Stimulated activated naive CD4-positive, alpha-beta T cell (primary cell): ENCODE results near the gene SNED1.

ENCODE experiments used
- DNase-seq, 6 experiments: peaks; one replicate each; lab custom pipeline; 2025; lab: John Stamatoyannopoulos, UW

SNED1 gene

DNA sequence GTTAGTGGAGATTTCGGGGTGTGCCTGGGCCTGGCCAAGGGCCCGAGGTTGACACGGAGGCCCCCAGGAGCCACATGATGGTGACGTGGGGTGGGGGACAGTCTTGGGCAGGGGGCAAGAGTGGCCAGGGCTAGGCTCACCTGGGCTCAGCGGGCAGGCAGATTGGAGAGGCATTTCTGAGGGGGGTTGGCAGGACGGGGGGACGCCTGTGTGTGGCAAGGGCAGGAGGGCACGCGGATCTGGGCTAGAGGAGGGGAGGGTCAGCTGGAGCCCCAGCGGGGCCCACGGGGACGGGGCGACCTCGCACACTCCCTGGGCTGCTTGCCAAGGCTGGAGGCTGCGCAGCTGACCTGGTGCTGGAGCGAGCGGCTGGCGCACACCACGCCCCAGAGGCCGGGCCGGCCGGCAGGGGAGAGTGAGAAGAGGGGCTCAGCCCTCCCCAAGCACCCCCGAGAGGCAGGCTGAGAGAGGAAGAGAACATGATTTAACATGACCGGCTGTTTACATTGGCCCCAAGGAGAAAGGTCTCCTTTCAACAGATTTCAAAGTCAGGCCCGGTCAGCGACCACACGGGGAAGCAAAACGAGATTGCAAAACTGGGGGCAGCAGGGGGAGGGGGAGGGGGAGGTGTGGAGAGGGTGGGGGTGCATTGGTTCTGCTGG lies 38.0 kb upstream of the SNED1 start:
- no peak for DNase-seq

DNA sequence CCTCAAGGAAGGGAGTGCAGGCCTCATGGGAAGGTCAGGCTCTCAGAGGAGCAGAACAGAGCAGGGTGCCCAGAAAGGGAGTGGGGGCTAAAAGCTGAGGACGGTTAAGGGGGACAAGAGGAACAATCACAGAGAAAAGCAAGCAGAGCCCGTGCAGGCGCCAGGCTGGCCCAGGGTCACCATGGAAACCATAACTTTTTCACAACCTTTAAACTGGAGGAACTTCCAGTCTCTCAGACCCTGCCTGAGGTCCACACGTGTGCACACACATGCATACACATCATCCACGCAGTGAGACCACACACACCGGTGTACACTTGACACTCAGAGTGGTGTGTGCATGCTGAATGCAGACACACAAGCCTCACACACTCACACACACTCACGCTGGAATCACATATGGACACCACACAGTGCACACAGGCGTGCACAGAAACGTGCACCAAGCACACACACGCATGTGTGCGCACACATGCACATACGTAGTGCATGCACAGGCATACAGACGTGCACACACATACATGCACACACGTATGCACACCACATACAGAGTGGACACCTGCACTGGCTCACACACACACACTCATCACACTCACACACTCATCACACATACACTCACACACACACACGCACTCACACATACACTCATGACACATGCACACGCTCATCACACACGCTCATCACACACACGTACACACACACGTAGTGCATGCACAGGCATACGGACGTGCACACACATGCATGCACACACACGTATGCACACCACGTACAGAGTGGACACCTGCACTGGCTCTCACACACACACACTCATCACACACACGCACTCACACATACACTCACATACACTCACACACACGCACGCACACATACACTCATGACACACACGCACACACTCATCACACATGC lies 37.2 kb upstream of the SNED1 start:
- no peak for DNase-seq

DNA sequence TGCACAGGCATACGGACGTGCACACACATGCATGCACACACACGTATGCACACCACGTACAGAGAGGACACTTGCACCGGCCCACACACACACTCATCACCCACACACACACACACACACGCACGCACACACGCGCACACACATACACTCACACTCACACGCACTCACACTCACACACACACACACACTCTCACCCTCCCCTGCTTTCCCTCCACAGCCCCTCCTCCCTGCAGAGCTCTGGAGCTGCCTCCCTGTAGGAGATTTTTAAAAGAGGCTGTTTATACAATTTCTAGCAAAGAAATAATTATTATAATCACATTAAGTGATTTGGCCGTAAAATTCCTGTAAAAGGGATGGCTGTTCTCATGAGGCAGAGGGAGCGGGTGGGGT lies 36.5 kb upstream of the SNED1 start:
- DNase-seq, result no peak

DNA sequence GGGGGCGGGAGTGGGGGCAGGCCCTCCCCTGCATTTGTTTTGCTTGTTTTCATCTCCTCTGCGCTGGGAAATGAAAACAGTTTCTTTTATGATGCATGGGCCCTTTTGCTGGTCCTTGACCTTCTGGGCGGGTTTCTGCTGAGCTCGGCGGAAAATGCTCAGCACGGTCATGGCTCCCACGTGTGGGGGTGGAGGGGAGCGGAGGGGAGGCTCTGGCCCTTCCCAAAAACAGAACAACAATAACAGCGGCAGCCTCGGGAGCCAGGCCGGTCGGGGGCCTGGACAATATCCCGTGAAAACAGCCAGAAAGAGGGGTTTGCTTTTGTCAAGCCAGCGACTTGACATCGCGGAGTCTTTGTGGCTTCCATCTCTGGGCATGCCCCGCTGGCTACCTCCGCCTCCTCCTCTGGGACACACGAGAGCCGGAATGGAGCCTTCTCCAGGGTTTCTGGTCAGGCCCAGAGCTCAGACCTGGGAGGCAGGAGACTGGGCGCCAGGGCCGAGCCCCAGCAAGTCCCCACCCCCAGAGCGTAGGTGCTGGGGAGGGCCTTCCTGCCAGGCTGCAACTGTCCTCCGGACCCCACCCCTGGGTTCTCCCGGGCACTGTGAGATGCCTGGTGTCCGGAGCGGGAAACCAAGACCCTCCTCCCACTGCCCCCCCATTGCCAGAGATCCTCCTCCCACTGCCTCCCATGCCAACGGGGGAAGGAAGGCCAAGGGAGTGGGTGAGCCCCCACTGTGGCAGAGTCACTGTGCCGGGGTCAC lies 35.9 kb upstream of the SNED1 start:
- DNase-seq, result no peak

DNA sequence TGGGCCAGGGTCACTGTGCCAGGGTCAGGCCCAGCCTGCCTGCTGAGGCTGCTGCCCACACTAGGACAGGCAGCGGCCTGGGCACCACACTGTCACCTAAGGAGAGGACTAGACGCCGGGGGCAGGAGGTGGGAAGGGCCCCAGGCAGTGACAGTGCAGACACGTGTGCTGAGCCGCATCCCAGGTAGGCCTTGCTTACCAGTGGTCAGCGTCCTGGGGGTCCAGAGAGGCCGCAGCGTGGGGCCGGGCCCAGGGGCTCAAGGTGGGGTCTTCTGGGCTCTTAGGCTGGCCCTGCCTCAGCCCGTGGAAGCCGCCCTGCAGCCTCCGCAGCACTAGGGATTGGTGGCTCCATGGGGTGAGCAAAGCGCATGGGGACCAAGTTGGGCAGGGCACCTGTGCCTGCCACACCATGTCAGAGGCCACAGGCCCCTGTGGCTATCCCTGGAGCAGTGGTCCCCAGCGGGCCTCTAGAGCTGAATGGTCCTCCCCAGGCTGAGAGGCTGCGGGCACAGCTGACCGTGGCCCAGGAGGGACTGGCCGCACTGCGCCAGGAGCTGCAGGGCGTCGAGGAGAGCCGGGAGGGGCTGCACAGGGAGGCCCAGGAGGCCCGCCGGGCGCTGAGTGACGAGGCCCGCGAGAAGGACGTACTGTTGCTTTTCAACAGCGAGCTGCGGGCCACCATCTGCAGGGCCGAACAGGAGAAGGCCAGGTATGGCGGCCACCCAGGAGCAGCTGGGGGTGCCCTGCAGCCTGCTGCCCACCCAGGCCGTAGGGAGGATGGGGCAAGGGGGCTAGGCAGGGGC lies 35.2 kb upstream of the SNED1 start:
- no peak for DNase-seq

DNA sequence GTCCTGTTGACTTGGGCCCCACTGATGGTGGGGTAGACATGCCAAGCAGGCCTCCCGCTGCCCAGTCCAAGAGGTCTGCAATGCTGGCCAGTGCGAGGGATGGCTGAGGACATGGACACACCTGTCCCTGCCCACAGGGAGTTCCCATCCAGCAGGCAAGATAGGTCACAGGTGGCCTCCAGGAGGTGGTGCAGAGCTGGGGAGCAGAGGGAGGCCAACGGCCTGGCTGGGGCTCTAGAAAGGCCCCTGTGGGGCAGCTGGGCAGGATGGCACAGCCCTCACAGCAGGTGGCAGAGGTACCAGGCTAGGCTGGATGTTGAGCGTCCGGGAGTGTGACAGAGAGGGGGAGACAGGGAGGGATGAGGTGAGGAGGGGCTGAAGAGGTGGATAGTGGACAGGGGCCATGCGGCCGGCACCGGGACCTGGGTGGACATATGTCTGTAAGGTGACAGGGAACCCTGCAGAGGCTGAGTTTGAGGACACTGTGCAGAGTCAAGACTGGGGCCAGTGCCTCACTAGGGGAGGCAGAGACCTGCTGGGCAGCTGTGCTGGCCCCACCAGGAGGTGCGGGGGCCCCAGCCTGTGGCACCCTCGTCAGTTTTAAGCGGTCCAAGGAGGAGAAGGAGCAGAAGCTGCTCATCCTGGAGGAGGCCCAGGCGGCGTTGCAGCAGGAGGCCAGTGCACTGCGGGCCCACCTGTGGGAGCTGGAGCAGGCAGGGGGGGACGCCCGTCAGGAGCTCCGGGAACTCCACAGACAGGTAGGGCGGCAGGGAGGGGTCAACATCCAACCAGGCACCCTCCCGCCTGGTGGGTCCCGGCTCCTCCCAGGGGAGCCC lies 34.3 kb upstream of the SNED1 start:
- peak in 1 of 6 experiments; percentile 2 for DNase-seq

DNA sequence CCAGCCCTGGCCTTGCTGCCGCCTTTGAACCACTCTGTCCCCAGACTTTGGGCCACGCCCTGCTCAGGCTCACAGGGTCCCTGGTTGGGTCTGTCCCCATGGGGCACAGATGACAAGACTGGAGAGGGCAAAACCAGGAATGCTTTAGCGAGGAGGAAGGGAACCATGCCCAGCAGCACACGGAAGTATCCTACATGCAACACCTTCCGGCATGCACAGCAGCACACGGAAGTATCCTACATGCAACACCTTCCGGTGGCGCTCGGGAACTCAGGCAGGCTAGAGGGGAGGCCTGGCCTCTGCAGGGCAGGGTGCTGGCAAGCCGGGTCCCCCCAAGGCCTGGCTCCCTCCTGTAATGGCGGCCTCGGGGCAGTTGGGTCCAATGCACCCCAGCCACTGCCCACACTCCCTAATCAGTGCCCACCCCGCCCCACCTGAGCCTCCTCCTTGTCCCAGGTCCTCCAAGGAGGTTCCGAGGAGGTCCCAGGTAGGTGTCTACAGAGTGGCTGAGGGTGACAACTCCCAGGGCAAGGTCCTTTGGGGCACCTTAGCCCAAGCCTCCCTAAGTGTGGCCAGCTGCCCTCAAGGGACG lies 33.6 kb upstream of the SNED1 start:
- no peak for DNase-seq

DNA sequence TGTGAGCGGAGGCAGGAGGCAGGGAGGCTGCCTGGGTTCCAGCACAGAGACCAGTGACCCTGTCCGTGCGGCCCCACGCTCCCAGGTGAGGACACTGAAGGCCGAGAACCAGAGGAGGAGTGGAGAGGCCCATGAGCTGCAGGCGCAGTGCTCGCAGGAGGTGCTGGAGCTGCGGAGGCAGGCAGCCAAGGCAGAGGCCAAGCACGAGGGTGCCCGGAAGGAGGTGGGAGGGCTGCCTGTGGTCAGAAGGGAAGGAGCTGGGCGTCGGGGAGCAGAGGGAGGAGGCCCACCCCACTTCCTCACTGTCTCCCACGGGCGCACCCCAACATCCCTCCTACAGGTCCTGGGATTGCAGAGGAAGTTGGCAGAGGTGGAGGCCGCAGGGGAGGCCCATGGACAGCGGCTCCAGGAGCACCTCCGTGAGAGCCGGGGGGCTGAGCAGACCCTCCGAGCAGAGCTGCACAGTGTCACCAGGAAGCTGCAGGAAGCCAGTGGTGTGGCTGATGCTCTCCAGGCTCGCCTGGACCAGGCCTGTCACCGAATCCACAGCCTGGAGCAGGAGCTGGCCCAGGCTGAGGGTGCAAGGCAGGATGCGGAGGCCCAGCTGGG lies 33.0 kb upstream of the SNED1 start:
- DNase-seq, result no peak

DNA sequence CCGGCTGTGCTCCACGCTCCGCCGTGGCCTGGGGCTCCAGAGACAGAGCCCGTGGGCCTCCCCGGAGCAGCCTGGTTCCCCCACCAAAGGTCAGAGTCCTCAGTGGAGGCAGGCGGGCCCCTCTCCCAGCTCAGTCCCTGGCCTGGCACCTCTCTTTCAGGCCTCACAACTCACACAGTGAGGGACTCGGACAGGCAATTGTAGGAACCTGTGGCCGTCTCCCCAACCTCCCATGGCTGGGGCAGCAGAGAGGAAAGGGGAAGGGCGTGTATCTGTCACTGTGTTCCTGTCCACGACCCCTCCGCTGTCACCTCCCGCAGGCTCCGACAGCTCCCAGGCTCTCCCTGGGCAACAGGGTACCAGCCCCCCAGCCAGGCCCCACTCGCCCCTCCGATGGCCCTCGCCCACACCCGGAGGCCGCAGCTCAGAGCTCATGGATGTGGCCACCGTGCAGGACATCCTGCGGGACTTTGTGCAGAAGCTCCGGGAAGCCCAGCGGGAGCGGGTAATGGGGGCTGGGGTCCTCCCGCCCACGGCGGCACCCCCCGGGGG lies 32.4 kb upstream of the SNED1 start:
- no peak for DNase-seq

DNA sequence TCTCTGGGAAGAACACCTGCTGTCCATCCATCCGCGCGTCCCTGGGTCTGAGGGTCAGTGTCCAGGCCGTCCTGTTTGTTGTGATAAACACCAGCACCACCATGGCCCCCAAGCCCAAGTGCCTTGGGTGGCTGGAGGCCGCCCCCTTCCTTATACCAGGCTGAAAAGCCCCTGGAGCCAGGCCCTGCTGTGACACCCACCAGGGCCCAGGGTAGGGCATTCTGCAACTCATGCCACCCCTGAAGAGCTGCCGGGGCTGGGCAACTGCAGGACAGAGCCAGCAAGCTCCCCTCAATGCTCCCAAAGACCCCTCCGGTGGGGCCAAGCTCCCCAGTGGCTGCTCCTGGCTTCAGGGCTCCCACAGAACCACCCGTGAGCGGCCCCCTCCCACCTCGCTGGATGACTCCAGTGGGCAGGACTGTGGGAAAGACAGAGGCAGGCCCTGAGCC lies 31.9 kb upstream of the SNED1 start:
- no peak for DNase-seq

DNA sequence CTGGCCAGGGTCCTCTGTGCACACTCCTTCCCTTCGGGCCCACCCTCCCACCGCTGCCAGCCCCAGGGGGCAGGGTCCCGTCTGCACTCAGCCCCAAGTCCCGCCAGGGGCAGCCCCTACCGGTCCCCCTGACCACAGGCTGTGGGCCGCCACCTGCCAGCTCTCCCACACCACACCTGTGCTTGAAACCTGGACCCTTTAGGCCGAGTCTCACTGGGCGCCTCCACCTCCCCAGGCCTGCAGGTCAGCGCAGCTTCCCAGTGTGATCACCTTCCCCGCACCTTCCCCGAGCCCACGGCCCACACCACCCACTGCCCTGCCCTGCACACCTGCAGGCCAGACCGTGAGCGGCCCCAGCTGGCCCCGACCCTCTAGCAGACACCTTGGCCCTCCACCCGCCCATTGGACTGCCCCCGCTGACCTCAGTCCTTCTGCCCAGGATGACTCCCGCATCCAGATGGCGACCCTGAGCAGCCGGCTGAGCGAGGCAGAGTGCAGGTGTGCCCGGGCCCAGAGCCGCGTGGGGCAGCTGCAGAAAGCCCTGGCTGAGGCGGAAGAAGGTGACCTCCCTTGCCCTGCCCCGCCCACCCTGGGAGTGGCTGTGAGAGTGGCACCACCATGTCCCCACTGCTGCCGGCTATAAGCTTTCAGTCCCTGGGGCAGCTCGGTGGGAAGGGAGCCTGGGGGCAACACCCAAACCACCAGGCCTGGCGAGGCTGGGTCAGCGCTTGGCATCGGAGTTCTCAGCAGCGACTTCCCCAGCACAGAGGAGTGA lies 31.3 kb upstream of the SNED1 start:
- no peak for DNase-seq

DNA sequence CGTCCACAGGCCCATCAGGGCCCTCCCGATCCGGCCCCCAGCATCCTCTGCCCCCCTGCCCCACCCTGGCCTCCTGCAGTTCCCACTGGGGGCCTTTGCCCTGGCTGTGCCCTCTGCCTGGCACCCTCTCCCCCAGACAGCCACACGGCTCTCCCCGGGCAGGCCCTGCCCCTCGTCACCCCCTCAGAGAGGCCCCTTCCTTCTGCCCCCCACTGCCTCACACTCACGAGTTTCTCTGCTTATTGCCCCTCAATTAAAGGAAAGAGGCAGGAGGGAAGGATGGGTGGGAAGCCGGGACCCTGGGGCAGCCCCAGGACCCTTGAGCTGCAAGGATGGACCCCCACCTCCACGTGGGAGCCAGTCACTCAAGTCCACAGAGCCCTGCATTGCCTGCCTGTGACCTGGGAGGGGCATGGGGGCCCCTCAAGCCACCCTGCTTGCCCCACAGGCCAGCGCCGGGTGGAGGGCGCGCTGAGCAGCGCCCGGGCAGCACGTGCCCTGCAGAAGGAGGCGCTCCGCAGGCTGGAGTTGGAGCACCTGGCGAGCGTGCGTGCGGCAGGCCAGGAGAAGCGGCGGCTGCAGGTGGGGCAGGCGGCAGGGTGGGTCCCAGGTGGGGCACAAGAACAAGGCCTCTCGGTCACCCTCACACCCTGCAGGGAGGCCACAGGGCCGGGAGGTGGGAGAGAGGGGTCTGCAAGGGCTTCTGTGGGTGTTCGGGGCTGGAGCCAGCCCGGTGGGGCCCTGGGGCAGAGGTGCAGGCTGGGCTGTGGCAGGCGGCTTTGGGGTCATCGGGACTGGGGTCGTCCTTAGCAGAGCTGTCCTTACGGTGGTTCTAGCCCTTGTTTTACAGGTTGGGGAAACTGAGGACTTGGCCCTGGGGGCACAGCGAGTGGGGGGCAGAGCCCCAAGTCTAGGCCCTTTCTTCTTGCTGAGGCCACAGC lies 30.5 kb upstream of the SNED1 start:
- DNase-seq, result no peak

DNA sequence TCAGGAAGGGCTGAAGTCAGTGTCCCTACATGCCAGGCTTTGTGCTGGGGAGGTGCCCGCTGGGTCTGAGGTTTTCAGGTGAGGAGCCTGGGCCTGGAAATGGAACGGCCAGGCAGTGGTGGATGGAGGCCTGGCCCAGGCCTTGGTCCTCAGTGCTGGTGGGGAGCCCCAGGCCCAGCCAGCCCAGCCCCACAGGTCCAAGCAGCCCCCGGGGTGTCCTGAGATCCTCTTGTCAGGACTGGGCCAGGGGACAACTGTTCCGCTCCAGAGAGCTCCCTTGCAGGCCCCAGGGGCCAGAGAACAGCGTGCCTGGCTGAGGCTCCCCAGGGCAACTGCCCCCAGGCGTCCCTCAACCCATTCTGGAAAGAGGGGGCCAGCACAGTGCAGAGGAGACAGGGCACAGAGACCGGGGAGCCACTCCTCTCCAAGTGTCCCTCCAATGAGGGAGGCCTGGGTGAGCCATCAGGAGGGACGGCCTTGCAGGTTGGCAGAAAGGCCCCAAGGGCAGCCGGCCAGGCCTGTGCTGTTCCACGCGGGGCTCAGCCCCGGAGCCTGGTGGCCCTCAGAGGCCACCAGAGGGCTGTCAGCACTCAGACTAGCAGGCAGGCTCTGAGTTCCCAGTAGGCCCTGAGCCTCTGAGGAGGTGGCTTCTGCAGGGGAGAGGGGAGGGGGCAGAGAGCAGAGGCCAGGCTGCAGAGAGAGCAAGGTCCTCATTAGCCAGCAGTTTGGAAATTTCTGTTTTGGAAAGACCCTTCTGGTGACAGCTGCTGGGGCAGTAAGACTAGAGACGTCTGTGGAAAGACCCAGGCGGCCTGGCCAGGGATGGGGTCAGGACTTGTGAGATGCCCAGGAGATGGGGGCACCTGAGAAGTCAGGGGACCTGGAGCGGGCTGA lies 29.4 kb upstream of the SNED1 start:
- no peak for DNase-seq

DNA sequence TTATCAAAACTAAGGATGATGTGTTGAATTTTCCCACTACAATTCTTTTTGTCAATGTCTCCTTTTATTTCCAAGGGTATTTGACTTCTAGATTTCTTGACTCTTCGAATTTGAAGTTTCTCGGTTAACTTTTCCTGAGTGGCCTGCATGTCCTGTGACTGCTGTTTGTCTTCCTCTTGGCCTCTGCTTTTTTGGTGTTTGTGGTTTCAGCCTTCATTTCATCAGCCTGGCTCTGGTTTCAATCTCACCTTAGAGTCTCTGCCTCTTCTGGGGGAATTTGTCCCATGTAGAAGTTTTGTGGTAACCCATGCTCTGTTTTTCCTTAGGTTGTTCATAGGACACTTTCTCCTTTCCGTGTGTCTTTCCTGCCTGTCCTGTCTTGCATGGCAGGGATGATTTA lies 28.3 kb upstream of the SNED1 start:
- DNase-seq, result no peak

DNA sequence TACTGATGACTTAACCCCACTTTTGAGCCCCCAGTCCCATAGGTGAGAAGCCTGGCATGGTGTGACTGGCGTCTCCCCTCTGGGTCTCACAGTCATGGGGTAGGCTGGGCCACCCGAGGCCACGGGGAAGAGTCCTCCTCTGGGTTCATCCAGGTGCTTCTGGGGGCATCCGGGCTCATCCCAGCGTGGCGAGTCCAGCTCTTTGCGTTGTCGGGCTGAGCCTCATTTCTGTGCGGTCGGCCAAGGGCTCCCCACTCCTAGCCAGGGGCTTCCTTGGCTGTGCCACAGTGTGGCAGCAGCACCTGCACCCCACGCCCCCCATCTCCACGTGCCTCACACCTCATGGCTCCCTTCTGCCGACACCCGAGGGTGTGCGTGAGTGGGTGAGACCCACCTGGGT lies 27.6 kb upstream of the SNED1 start:
- DNase-seq, result no peak

DNA sequence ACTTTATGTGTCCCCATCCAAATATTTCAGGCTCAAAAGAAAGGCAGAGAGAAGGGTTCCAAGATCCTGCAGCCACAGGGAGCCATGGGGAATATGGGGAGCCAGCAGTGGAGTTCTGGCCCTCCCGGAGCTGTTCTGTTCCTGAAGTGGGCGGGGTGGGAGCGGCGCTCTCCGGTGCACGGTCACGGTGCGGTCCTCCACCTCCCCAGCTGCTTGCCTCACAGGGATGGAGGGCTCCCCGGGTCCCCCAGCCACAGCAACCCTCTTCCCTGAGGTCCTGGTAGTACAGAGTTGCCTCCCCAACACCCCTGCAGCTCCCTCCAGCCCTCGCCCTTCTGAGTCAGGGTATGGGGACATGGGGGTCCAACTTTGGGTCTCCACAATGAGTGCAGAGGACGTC lies 26.2 kb upstream of the SNED1 start:
- no peak for DNase-seq
